PFSK-1 (cell line): Measurements from ENCODE around the gene PEAK1.

Source experiments
- FOXP2 ChIP-seq: optimal IDR thresholded peaks from 2 replicates; pipeline ENCODE3; 2011; ENCODE audit warnings: borderline replicate concordance, control low read depth, inconsistent platforms; ENCODE audit not compliant: insufficient read depth; ENCODE audit errors: extremely low read length, extremely low read depth
- POLR2AphosphoS5 ChIP-seq: IDR thresholded peaks from 2 replicates; pipeline ENCODE4 v1.6.1; 2012; ENCODE audit warnings: low read depth, mild to moderate bottlenecking, control low read depth, low read length, moderate library complexity
- REST ChIP-seq, 2 experiments: IDR thresholded peaks; 2 replicates each; pipeline versions ENCODE4 v1.6.1 to v1.8.0; 2011 to 2012; ENCODE audit warnings: low read depth in 2 of 2, low read length in 2 of 2, control low read depth in 1 of 2, inconsistent platforms in 1 of 2, mild to moderate bottlenecking in 1 of 2, moderate library complexity in 1 of 2; ENCODE audit not compliant: insufficient read depth in 1 of 2
- SIN3A ChIP-seq: IDR thresholded peaks from 2 replicates; pipeline ENCODE4 v1.6.1; 2012; ENCODE audit warnings: mild to moderate bottlenecking, low read length, moderate library complexity, borderline replicate concordance; ENCODE audit not compliant: insufficient read depth
- TAF1 ChIP-seq: IDR thresholded peaks from 2 replicates; pipeline ENCODE4 v1.6.1; 2012; ENCODE audit warnings: low read length, control low read depth, borderline replicate concordance; ENCODE audit not compliant: insufficient read depth

PEAK1 gene

GRCh38 chr15:77221174-77221573, 198.7 kb downstream of the PEAK1 start:
- no peak for TF ChIP-seq TAF1
- no peak for TF ChIP-seq SIN3A
- TF ChIP-seq POLR2AphosphoS5, result no peak
- no peak for TF ChIP-seq FOXP2
- no peak for TF ChIP-seq REST (IDR thresholded peaks at IDR 0.05; ENCODE audit: insufficient read depth in 1 of 2, low read depth in 2 of 2, low read length in 2 of 2)

- TF ChIP-seq SIN3A (no peak), REST (IDR thresholded peaks at IDR 0.05; ENCODE audit: insufficient read depth in 1 of 2, low read depth in 2 of 2, low read length in 2 of 2) (no peak), TAF1 (no peak), FOXP2 (no peak), POLR2AphosphoS5 (no peak)
These were observed 200.1 kb downstream of the PEAK1 start for GRCh38 chr15:77219841-77220240.

- TF ChIP-seq TAF1 (no peak), FOXP2 (no peak), SIN3A (no peak), REST (IDR thresholded peaks at IDR 0.05; ENCODE audit: insufficient read depth in 1 of 2, low read depth in 2 of 2, low read length in 2 of 2) (no peak), POLR2AphosphoS5 (no peak)
These were observed 210.7 kb downstream of the PEAK1 start for GRCh38 chr15:77209221-77209620.

GRCh38 chr15:77208241-77208640, 211.7 kb downstream of the PEAK1 start:
- TF ChIP-seq TAF1 (no peak), REST (IDR thresholded peaks at IDR 0.05; ENCODE audit: insufficient read depth in 1 of 2, low read depth in 2 of 2, low read length in 2 of 2) (no peak), SIN3A (no peak), FOXP2 (no peak), POLR2AphosphoS5 (no peak)

- TF ChIP-seq FOXP2, result no peak
- no peak for TF ChIP-seq POLR2AphosphoS5
- TF ChIP-seq REST (IDR thresholded peaks at IDR 0.05; ENCODE audit: insufficient read depth in 1 of 2, low read depth in 2 of 2, low read length in 2 of 2), result no peak
- no peak for TF ChIP-seq TAF1
- TF ChIP-seq SIN3A, result no peak
These were observed 218.2 kb downstream of the PEAK1 start for GRCh38 chr15:77201665-77202064.
